Spleen (tissue), 7 donors: Measurements from ENCODE around the gene ARID5A.

ENCODE experiments used
- POLR2AphosphoS5 ChIP-seq, 3 donors: sonication (generic); formaldehyde crosslinking; IDR thresholded peaks; one replicate each; pipeline ENCODE4 v1.5.1; 2017; ENCODE audit warnings: antibody characterized with exemption in 3 of 3
- TF ChIP-seq, protein P1 (sequence below), 11 experiments: fragments of 200-600 bp in 7 of 11; fragments of 450-650 bp in 4 of 11; sonication (generic) in 4 of 11; IDR thresholded peaks in 8 of 11; conservative IDR thresholded peaks in 3 of 11; 1 replicate in 7 of 11; 2 replicates in 4 of 11; pipeline versions ENCODE4 v1.4.0 to v1.8.0; 2016 to 2021; ENCODE audit warnings: antibody characterized with exemption in 11 of 11, inconsistent platforms in 4 of 11, mild to moderate bottlenecking in 1 of 11
- donor health status: DM: no; HTN: no; CAD: no; lungs with moderate emphysema.
- donor health status: DM: no; HTN: no; CAD: no.
- donor health status: DM: no; HTN: no; CAD: no.

DNA sequence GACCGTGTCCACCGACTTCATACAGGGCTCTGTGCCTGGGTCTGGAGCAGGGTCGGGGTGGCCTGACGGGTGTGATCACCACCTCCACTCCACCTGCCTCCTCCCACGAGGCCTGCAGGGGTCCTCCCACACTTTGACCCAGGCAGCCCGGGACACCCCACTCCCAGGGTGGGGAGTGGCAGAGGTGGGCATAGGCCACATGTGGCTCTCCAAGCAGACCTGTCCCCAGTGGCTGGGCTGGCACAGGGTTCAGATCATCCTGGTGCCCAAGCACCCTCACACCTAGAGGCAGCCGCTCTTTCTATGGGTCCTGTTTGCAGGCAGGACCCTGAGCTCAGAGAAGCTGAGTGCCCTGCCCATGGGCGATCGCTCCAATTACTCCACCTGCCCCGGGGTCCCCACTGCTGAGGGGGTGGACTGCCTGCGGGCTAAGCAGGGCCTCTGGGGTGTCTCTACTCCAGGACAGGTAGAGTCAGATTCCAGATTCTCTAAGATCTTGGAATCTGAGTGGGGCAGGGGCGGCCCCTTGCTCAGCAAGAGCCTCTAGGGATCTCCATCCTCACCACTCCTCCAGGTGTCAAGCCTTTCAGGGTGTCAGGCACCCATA lies 32.8 kb upstream of the ARID5A start:
- TF ChIP-seq, protein P1, sequence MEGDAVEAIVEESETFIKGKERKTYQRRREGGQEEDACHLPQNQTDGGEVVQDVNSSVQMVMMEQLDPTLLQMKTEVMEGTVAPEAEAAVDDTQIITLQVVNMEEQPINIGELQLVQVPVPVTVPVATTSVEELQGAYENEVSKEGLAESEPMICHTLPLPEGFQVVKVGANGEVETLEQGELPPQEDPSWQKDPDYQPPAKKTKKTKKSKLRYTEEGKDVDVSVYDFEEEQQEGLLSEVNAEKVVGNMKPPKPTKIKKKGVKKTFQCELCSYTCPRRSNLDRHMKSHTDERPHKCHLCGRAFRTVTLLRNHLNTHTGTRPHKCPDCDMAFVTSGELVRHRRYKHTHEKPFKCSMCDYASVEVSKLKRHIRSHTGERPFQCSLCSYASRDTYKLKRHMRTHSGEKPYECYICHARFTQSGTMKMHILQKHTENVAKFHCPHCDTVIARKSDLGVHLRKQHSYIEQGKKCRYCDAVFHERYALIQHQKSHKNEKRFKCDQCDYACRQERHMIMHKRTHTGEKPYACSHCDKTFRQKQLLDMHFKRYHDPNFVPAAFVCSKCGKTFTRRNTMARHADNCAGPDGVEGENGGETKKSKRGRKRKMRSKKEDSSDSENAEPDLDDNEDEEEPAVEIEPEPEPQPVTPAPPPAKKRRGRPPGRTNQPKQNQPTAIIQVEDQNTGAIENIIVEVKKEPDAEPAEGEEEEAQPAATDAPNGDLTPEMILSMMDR (IDR thresholded peaks at IDR 0.05 in 8 of 11, conservative IDR thresholded peaks at IDR 0.05 in 3 of 11) = no peak
- TF ChIP-seq POLR2AphosphoS5 (IDR thresholded peaks at IDR 0.05) = no peak
